Breast epithelium (tissue), 3 donors: ENCODE results near the gene DNAJC10.

Experiments
- CTCF ChIP-seq, 3 donors: fragments of 450-650 bp; IDR thresholded peaks; one replicate each; pipeline ENCODE4 v1.5.1; 2016 to 2017; ENCODE audit warnings: antibody characterized with exemption in 3 of 3, mild to moderate bottlenecking in 3 of 3, moderate library complexity in 3 of 3
- POLR2A ChIP-seq: fragments of 450-650 bp; IDR thresholded peaks from one replicate; pipeline ENCODE4 v1.6.1; 2016; ENCODE audit warnings: antibody characterized with exemption, mild to moderate bottlenecking, moderate library complexity
- POLR2AphosphoS5 ChIP-seq, 3 donors: sonication (generic); formaldehyde crosslinking; IDR thresholded peaks; one replicate each; pipeline ENCODE4 v1.6.1; 2017; ENCODE audit warnings: antibody characterized with exemption in 3 of 3

- TF ChIP-seq POLR2AphosphoS5 (IDR thresholded peaks at IDR 0.05) (no peak), CTCF (IDR thresholded peaks at IDR 0.05) (no peak), POLR2A (no peak)
Measured at GRCh38 chr2:182758379-182758778, 42.3 kb downstream of the DNAJC10 start.
